CD4-positive, alpha-beta T cell (primary cell): ENCODE data around the gene SELENOP. TPM values are rescaled to one million over a fixed set of nuclear protein-coding genes. Genes with fewer than 3 reads are reported as not detected.

Source experiments
- ATAC-seq: fragments of 200-7000 bp; cut with Tn5 transposase; one replicate; pipeline ENCODE4 v1.10.0; 2022; ENCODE audit warnings: mild to moderate bottlenecking; ENCODE audit not compliant: poor library complexity
- CTCF ChIA-PET: fragments of 350-600 bp; sonication (Branson Sonifier 250); formaldehyde crosslinking; loops from one replicate; lab custom pipeline; 2021; ENCODE audit warnings: antibody characterized with exemption, inconsistent platforms; lab: Charles Lee
- POLR2A ChIA-PET: fragments of 350-600 bp; sonication (Branson Sonifier 250); formaldehyde crosslinking; loops from one replicate; lab custom pipeline; 2021; ENCODE audit warnings: antibody characterized with exemption, inconsistent platforms; lab: Charles Lee
- DNase-seq, 14 experiments: peaks; one replicate each; pipeline ENCODE4 v3.0.0-alpha.2; 2013 to 2020; ENCODE audit warnings: mixed read lengths in 2 of 14
- H3K27ac ChIP-seq, 2 donors: one replicate each; pipeline versions ENCODE4 v1.5.1 to v1.7.0; 2013; ENCODE audit warnings: low read length in 2 of 2, low read depth in 1 of 2, mild to moderate bottlenecking in 1 of 2
- H3K27me3 ChIP-seq, 2 experiments: 1 replicate in 1 of 2; 2 replicates in 1 of 2; pipeline versions ENCODE4 v1.6.1 to v1.7.0; 2013; ENCODE audit warnings: low read length in 2 of 2, control low read depth in 1 of 2, mild to moderate bottlenecking in 1 of 2, moderate library complexity in 1 of 2; ENCODE audit not compliant: insufficient read depth in 2 of 2, control insufficient read depth in 1 of 2
- H3K36me3 ChIP-seq: one replicate; pipeline ENCODE4 v1.6.1; 2013; ENCODE audit warnings: low read length, control low read depth; ENCODE audit not compliant: insufficient read depth
- H3K4me1 ChIP-seq: one replicate; pipeline ENCODE4 v1.6.1; 2013; ENCODE audit warnings: low read length, control low read depth; ENCODE audit not compliant: insufficient read depth
- H3K4me3 ChIP-seq: one replicate; pipeline ENCODE4 v1.5.1; 2013; ENCODE audit warnings: mild to moderate bottlenecking, low read length, moderate library complexity
- H3K9me3 ChIP-seq, 2 experiments: 1 replicate in 1 of 2; 2 replicates in 1 of 2; pipeline versions ENCODE4 v1.6.1 to v1.7.0; 2013; ENCODE audit warnings: low read length in 2 of 2, mild to moderate bottlenecking in 2 of 2, control low read depth in 1 of 2, moderate library complexity in 1 of 2; ENCODE audit not compliant: control insufficient read depth in 1 of 2, insufficient read depth in 1 of 2
- H3K27ac Mint-ChIP-seq: one replicate; pipeline ENCODE4 v1.8.0; 2020; ENCODE audit warnings: mixed read lengths
- H3K27me3 Mint-ChIP-seq: one replicate; pipeline ENCODE4 v1.8.0; 2021; ENCODE audit warnings: mixed read lengths
- H3K36me3 Mint-ChIP-seq: one replicate; pipeline ENCODE4 v1.8.0; 2021; ENCODE audit warnings: low read depth, mixed read lengths
- H3K4me1 Mint-ChIP-seq: one replicate; pipeline ENCODE4 v1.8.0; 2021; ENCODE audit warnings: low read depth, mixed read lengths
- H3K4me3 Mint-ChIP-seq: one replicate; pipeline ENCODE4 v1.8.0; 2020; ENCODE audit warnings: mild to moderate bottlenecking, mixed read lengths
- H3K9me3 Mint-ChIP-seq: one replicate; pipeline ENCODE4 v1.8.0; 2020; ENCODE audit warnings: mixed read lengths
- intact Hi-C, 2 experiments: fragments of 100-400 bp; cut with DNase I in 1 of 2; cut with micrococcal nuclease in 1 of 2; formaldehyde crosslinking; loops; one replicate each; pipeline versions ENCODE4 v1.15.1 to v1.9.0; 2023 to 2025; cut with DNase I, micrococcal nuclease
- total RNA-seq, 174 experiments: library from RNA in 2 of 174; stranded (reverse) in 2 of 174; gene quantifications; one replicate each; pipeline ENCODE4 v1.2.3 and lab custom pipeline; 2021 to 2026
- TF ChIP-seq, protein P1 (sequence below): fragments of 200-600 bp; IDR thresholded peaks from one replicate; pipeline ENCODE4 v1.8.0; 2022; ENCODE audit warnings: antibody characterized with exemption, mild to moderate bottlenecking

SELENOP gene
- total RNA-seq, 2 experiments from 2014 or later: 0.36 TPM; not detected in 1

DNA sequence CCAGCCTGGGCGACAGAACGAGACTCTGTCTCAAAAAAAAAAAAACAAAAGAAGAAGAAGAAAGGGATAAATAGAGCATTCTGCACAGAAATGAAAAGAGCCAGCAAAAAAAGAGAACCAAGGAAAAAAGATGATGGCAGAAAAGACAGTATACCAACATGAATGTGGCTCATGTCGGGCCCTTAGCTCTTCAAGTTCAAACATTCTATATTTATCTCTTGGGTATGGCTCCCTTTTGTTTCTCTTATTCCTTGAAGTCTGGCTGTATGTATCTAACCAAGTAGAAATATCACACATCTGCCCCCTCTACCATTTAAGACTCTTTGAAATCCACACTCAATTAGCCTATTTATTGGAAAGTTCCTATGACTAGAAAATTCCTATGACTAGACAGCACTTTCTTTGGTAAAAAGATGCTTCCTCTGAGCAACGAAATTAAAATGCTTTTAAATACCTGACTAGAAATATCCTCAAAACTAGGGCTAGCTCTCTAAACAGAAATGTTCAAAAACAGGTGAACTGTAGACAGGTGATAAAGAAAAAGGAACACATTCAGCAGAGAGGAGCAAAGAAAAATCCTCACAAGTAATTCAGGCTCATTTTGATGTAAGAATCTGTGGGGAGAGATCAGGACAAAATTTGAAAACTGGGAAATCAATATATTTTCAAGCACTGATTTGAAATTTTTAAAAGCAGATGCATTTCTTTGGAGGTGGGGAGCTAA, 2.6 kb downstream of the SELENOP start:
- no peaks in the 10 kb centered on the region for H3K9me3 Mint-ChIP-seq
- TF ChIP-seq, protein P1, sequence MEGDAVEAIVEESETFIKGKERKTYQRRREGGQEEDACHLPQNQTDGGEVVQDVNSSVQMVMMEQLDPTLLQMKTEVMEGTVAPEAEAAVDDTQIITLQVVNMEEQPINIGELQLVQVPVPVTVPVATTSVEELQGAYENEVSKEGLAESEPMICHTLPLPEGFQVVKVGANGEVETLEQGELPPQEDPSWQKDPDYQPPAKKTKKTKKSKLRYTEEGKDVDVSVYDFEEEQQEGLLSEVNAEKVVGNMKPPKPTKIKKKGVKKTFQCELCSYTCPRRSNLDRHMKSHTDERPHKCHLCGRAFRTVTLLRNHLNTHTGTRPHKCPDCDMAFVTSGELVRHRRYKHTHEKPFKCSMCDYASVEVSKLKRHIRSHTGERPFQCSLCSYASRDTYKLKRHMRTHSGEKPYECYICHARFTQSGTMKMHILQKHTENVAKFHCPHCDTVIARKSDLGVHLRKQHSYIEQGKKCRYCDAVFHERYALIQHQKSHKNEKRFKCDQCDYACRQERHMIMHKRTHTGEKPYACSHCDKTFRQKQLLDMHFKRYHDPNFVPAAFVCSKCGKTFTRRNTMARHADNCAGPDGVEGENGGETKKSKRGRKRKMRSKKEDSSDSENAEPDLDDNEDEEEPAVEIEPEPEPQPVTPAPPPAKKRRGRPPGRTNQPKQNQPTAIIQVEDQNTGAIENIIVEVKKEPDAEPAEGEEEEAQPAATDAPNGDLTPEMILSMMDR: no peak
- Histone ChIP-seq H3K27ac (no peak overlapping the region), H3K4me1 (no peaks in the 10 kb centered on the region), H3K27me3 (no peaks in the 10 kb centered on the region), H3K36me3 (no peaks in the 10 kb centered on the region), H3K4me3 (no peak overlapping the region), H3K9me3 (no peaks in the 10 kb centered on the region)
- H3K4me1 Mint-ChIP-seq: no peaks in the 10 kb centered on the region
- H3K27ac Mint-ChIP-seq: no peak overlapping the region
- intact Hi-C loops: no loop called here
- ATAC-seq: no peak
- DNase-seq: no peak
- H3K36me3 Mint-ChIP-seq: no peaks in the 10 kb centered on the region
- CTCF ChIA-PET: no interaction called here
- H3K27me3 Mint-ChIP-seq: no peaks in the 10 kb centered on the region
- POLR2A ChIA-PET: interaction anchor here (1.0 kb wide), 1 partner anchor 10 kb away, joined by 3 read pairs; no protein-coding TSS in a partner anchor
- H3K4me3 Mint-ChIP-seq: no peak overlapping the region

DNA sequence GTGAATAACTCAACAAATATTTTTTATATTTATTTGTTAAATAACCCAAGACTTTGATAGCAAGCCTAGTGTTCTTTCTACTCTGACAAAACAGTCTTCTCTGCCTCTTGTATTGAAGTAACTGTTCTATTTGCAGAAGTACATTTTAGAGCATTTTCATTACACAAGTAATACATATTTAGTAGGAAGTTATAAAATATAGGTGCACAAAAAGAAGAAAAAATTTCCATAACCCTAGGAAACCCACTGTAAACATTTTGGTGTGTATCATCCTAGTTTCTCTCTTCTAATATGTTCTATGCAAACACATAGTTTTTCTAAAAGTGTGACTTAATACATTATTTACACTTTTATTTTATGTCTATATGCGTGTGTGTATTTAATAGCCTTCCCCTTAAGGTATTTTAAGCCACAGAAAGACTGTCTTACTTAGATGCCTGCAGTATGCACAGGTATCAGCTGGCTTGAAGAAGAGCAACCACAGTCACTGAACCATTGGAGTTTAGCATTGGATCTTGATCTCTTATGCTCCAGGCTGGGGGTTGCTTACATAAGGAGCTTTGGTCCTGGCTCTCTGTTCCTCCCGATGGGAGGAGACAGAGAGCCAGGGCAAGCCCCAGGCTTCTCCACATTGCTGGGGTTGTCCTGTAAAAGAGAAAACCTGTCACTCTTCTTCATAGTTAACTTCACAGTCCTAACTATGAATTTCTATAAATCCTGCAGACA, 3.8 kb downstream of the SELENOP start:
- no peaks in the 10 kb centered on the region for H3K4me1 Mint-ChIP-seq
- H3K9me3 Mint-ChIP-seq: no peaks in the 10 kb centered on the region
- ATAC-seq (no peak), DNase-seq (no peak)
- no peak overlapping the region for H3K4me3 ChIP-seq
- intact Hi-C loops: no loop called here
- H3K36me3 ChIP-seq: no peaks in the 10 kb centered on the region
- POLR2A ChIA-PET: no interaction called here
- no peaks in the 10 kb centered on the region for H3K9me3 ChIP-seq
- no peaks in the 10 kb centered on the region for H3K4me1 ChIP-seq
- no peak overlapping the region for H3K4me3 Mint-ChIP-seq
- TF ChIP-seq, protein P1: no peak
- H3K27ac Mint-ChIP-seq: no peak overlapping the region
- H3K27me3 ChIP-seq: no peaks in the 10 kb centered on the region
- H3K27me3 Mint-ChIP-seq: no peaks in the 10 kb centered on the region
- H3K27ac ChIP-seq: no peak overlapping the region
- no peaks in the 10 kb centered on the region for H3K36me3 Mint-ChIP-seq
- CTCF ChIA-PET: no interaction called here

DNA sequence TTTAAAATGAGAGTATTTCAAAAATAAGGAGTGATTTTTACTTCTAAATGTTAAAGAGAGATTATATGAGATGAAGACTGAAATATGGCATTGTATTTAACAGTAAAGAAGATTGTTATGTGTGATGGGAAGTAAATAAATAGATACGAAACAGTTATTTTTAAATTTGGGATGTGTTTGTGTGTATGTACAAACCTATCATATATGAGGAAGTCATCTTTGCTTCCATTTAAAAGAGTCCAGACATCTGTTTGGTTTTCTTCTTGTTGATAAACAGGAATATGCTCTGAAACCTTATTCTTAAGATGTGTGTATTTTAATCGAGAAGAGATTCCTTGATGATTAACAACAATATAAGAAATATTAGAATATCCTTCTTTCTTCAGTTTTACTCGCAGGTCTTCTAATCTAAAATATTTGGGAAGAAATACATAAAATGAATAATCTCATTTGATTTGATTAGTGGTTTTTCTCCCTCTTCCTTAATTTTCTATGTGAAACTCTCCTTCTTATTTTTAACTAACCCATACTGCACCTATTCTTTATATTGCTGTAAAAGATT, 4.9 kb downstream of the SELENOP start:
- Histone ChIP-seq H3K36me3 (no peaks in the 10 kb centered on the region), H3K27ac (no peak overlapping the region), H3K9me3 (no peaks in the 10 kb centered on the region), H3K4me3 (no peak overlapping the region), H3K27me3 (no peaks in the 10 kb centered on the region), H3K4me1 (no peaks in the 10 kb centered on the region)
- no peak for ATAC-seq
- Mint-ChIP-seq H3K36me3 (no peaks in the 10 kb centered on the region), H3K27me3 (no peaks in the 10 kb centered on the region), H3K4me1 (no peaks in the 10 kb centered on the region), H3K4me3 (no peak overlapping the region), H3K27ac (no peak overlapping the region), H3K9me3 (no peaks in the 10 kb centered on the region)
- POLR2A ChIA-PET: no interaction called here
- CTCF ChIA-PET: no interaction called here
- no peak for DNase-seq
- intact Hi-C loops: no loop called here
- TF ChIP-seq, protein P1: no peak
